Fibroblast of upper back skin (primary cell): ENCODE measurements around the gene LEPR.

Experiments
- DNase-seq: peaks from one replicate; pipeline ENCODE4 v3.0.0-alpha.2; 2013

Gene LEPR

GRCh38 chr1:65409816-65410326 lies 10.6 kb upstream of the LEPR start:
- DNase-seq = no peak

DNA sequence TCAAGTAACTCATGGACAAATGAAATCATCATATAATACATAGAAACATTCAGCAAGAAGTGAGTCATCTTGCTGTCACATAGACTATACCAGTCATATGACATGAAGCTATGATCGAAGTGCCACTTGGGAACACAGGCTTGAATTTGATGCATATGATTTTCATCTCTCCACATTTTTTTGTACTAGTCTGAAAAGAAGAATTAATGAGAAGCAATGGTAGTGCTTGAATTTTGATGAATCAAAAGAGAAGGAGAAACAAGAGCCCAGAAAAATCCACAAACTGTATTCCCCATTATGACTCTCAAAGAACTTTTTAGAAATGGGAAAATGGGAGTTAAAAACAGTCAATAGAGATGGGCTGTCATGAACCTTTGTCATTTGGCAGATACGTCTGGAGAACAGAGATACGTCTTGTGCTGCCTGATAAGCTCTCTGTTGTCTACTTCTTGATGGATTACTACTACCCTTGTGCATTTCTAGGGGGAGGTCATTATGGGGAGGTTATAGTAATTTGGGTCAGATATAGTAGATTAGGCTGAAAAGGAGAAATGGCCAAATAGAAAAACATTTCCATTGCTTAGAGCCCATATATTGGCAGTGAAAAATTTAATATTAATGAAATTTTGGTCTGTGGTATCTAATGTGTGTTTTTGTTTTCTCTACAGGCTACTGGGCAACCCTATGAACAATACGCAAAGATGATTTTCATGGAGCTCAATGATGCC lies 8.0 kb upstream of the LEPR start:
- no peak for DNase-seq

GRCh38 chr1:65412984-65413375 lies 7.5 kb upstream of the LEPR start:
- DNase-seq = peak; percentile 81

DNA sequence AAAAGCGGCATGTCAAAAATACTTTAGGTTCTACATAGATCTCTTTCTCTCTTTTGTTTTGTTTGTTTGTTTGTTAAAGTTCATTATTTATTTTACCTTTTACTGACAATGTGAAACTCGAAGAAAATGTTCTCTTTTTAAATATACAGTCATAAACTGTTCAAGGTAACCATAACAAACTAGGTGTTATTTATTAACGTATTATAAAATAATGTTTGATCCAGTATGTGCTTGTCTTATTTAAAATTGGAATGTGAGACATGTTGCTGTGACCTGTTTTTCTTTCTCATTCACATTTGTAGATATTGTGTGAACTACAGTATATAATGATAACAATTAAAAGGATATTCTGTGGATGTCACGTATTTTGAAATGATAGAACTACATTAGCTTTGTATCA lies 5.9 kb upstream of the LEPR start:
- DNase-seq = no peak

DNA sequence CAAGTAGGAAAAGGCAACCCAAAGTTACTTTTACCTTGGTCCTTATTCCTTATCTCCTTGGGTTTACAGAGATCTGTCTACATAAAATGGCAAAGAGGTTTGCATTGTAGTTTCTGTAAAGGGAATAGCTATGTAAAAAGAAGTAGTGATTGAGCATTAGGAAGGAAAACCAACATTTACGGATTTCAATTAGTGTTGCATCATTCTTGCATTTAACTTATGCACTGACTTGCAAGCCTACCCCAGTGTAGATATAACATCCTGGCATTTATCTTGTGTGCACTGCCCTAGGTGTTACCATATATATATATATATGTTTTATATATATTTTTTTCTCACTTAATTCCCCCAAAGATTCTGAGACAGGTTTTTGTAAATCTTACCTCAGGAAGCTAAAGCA lies 3.7 kb upstream of the LEPR start:
- no peak for DNase-seq

DNA sequence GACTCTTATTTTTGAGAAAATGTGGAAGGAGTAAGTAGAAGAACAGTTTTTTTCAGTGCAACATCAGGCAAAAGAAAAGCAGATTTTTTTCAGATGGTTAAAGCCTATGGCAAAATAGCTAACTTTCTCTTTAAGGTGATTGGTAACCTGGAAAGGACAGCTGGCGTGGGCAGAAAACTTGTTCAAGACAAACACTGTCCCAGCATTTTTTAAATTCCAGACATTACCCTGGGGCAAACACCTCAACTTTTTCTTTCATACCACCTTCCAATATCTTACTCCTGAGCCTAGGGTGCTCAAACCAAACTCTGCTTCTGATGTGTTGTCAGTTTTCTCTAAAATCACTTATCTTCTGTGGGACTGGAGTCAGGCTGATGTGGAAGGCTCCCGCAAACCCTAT lies 2.7 kb upstream of the LEPR start:
- DNase-seq = no peak

DNA sequence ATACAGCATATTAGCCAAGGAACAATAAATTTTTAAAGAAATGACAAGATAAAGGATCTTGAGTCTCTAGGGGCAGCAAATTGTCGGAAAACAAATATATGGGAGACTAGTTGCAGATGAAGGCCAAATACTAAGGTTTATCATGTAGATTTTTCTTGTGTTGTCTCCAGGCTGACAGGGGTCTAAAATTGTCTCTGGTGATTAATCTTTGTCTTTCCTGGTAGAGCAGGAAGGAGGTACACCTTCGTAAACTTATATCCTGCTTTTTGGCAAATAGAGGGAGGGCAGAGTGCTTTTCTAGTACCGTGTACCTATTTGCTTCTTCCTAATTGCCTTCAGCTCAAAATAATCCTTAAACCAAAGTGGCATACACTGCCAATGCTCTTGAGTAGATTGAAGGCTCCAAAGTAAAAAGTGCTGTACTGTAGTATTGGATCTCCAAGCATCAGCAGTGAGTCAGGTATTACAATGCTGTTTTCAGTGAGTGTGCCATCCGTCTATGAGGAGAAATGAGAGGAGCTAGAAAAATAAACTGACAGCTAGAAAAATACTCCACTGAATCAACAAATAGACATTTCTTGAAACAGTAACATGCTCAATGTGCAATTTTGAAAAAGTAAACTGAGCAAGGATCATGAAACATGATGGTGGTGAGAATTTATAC lies 1.8 kb upstream of the LEPR start:
- no peak for DNase-seq

- DNase-seq = peak; percentile 99
Observed at GRCh38 chr1:65419681-65420589, 533 bp upstream of the LEPR start.

GRCh38 chr1:65421351-65422025 lies 1.0 kb downstream of the LEPR start:
- DNase-seq = no peak

- peak; percentile 31 for DNase-seq
Observed at GRCh38 chr1:65422241-65423203, 2.1 kb downstream of the LEPR start.

DNA sequence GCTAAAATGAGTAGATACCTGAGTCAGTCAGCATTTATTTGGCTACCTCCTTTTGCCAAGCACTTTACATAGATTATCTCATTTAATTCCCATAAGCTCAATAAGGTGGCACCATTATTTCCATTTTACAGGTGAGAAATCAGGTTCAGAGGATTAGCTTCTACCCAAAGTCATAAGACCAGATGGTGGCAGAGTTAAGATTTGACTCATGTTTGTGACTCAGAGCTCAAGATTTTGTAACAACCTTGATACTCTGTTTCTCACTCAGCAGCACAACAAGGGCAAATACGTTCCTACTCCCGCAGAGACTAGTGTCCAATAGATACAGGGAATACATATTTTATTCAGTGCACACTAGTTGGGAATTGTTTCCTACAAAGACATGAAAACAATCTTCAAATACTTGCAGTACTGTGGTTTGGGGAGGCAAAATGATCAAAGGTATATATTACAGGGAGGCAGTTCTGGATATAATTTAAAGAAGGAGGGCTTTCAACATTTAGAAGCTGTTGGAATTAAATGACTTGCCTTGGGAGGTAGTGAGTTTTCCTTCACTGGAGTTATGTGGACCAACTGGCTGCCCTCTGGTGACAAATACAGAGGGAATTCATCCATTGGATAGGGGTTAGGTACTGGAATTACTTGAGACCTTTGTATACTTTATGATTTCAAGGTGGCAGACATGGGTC lies 3.6 kb downstream of the LEPR start:
- peak; percentile 87 for DNase-seq

- no peak for DNase-seq
Observed at GRCh38 chr1:65424573-65424889, 4.1 kb downstream of the LEPR start.

GRCh38 chr1:65425006-65425405 lies 4.5 kb downstream of the LEPR start:
- DNase-seq = no peak

- DNase-seq = peak; percentile 86
Observed at GRCh38 chr1:65425697-65426096, 5.2 kb downstream of the LEPR start.

- DNase-seq = no peak
Observed at GRCh38 chr1:65429078-65429477, 8.6 kb downstream of the LEPR start.

- DNase-seq = peak; percentile 64
Observed at GRCh38 chr1:65429806-65430205, 9.3 kb downstream of the LEPR start.

- peak; percentile 58 for DNase-seq
Observed at GRCh38 chr1:65431111-65431705, 10.7 kb downstream of the LEPR start.

DNA sequence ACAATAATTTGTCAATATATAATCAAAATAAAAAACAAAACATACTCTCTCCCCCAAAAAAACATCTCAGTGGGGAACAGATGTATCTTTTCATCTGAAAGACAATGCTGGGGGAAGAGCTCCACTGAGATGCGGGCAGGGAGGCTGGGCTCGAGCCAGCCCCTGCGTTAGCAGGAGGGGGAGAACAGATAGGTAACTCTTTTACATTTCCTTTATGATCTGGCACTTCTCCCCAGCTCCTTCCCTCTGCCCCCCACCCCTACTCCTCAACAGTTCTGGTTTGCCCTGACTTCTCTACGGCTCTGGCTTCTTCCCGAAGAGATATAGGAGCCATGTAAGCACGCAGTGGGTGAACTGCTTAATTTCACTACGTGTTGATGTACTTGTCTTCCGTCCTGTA lies 12.4 kb downstream of the LEPR start:
- no peak for DNase-seq

DNA sequence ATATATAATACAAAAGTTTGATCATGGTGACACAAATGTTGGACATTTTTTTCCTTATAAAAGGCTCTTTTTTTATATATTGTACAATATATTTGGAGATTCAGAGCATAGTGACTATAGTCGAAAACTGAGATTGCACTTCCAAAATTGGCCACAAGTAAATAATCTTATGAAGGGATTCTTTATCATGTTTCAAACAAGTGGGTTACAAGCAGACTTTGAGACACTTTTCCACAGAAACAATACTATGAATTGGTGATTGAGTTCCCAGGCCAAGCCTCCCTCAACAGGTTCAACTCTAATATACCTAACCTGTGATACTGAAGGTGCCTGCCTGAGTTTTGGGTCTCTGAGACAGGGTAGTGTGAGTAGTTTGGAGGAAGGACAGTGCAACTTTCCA lies 13.8 kb downstream of the LEPR start:
- no peak for DNase-seq

DNA sequence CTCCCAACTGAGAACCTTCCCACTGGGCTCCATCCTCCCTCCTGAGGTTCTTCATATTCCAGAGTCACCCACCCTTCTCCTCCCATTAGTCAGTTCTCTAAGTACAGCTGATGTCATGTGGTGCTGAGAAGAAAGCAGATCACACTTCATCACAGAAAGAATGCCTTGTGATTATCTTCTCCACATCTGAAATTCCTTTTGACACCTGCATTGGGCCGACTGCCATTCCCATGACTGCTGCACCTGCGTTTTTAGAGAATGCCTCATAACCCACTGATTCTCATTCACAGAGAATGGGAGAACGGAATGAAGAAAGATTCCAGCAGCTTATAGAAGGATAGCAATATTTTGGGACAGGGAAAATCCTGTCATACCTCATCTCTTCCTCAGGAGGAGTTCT lies 14.3 kb downstream of the LEPR start:
- DNase-seq = no peak

- DNase-seq = peak; percentile 78
Observed at GRCh38 chr1:65435987-65436386, 15.5 kb downstream of the LEPR start.
